Omental fat pad (tissue), 4 donors: ENCODE data around the gene PPP1R26. TPM values are rescaled to one million over a fixed set of nuclear protein-coding genes. Genes with fewer than 3 reads are reported as not detected.

Source experiments
- ATAC-seq: fragments of 150-250 bp; one replicate; pipeline ENCODE4 v1.9.1; 2016; ENCODE audit warnings: mild to moderate bottlenecking, moderate library complexity; ENCODE audit not compliant: low FRiP score
- DNase-seq: peaks from one replicate; pipeline ENCODE4 v3.0.0-alpha.2; 2019; ENCODE audit warnings: low spot score
- CTCF ChIP-seq, 3 donors: fragments of 450-650 bp; IDR thresholded peaks; one replicate each; pipeline ENCODE4 v1.5.1; 2016 to 2017; ENCODE audit warnings: antibody characterized with exemption in 3 of 3, mild to moderate bottlenecking in 3 of 3, moderate library complexity in 2 of 3
- total RNA-seq, 4 donors: library from RNA; depleted of rRNA; stranded (reverse); fragments of >200 nt; gene quantifications; one replicate each; pipeline ENCODE4 v1.1.0, GENCODE V29; 2016

PPP1R26 gene
- total RNA-seq, 4 donors from 2014 or later = 7.3 to 11.3 (median 10.9) TPM

GRCh38 chr9:135504262-135505243 lies 25.0 kb downstream of the PPP1R26 start:
- no peak for ATAC-seq
- TF ChIP-seq CTCF (IDR thresholded peaks at IDR 0.05) = no peak

DNA sequence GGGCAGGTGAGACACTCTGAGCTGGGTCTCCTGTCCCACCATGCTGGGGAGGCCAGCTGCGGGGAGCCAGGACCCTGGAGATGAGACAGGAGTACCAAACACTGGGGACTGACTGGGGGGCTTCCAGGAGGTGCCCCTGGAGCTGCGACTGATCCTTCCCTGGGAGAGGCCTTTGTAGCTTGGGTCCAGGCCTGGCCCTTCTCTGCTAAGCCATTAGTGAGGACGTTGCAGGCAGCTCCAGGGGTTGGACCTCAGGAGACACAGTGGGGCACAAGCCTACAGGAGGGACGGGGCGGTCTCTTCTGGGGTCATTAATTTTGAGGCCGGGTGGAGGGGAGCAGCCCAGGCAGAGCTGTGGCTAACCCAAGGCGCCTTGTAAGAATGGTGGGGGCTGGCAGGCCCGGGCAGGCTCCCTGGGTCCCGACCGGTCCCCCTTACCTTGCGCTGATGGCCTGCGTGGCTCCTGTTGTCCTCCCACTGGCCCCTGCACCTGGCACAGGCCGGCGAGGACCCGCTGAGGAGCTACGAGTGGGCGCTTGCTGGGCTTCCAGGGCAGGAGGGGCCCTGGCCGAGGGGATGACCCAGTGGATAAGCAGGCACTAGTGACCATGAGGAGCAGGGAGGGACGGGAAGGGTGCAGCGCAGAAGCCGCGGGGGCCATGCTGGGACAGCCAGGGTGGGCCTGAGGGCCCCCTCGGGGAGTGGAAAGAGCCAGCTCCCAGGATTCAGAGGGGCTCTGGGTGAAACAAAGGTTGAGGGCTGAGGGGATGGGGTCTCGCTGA lies 26.0 kb downstream of the PPP1R26 start:
- TF ChIP-seq CTCF (IDR thresholded peaks at IDR 0.05) = no peak
- no peak for ATAC-seq

More at GRCh38 chr9:135504262-135505243, 25.0 kb downstream of the PPP1R26 start:
- peak; percentile 47 for DNase-seq

GRCh38 chr9:135506327-135507103 lies 26.9 kb downstream of the PPP1R26 start:
- ATAC-seq = no peak
- no peak for TF ChIP-seq CTCF (IDR thresholded peaks at IDR 0.05)
- no peak for DNase-seq

More for the DNA sequence above, 26.0 kb downstream of the PPP1R26 start:
- DNase-seq = no peak

GRCh38 chr9:135507104-135508035 lies 27.8 kb downstream of the PPP1R26 start:
- ATAC-seq (no peak), DNase-seq (no peak)
- TF ChIP-seq CTCF (IDR thresholded peaks at IDR 0.05) = no peak

DNA sequence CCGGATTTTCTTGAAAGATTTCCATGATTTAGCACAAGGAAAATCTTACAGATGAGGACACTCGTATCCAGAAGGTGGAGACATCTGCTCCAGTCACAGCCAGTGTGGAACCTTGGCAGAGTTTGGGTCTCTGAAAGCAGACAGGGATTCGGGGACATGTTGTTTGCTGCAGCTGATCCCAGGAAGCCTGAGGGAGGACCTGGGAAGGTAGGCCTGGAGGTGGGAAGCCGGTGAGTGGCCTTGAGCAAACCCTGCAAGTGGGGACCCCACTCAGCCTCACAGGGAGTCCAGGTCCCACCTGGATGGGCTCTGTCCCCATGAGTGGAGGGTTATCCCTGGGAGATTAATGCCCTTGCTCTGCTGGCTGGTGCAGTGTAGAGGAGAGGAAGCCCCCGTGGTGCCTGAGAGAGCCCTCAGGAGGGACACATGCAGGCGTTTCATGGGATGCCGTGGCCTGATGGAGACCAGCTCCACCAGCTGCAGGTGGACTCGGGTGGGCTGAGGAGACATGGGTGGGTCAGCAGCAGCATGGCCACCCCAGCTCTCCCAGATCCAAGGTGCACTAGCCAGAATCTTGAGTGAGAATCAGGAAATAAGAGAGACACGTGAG lies 28.7 kb downstream of the PPP1R26 start:
- ATAC-seq (no peak), DNase-seq (no peak)
- no peak for TF ChIP-seq CTCF (IDR thresholded peaks at IDR 0.05)
